ENCODE data around the gene GSX1. TPM values are rescaled to one million over a fixed set of nuclear protein-coding genes. Genes with fewer than 3 reads are reported as not detected.
"Not testable (repeated sequence)": the region's sequence is repeated elsewhere in the genome, so short reads cannot be mapped to it uniquely, and the experiment has no call there.

GSX1 gene
- polyA plus RNA-seq, result not detected

DNA sequence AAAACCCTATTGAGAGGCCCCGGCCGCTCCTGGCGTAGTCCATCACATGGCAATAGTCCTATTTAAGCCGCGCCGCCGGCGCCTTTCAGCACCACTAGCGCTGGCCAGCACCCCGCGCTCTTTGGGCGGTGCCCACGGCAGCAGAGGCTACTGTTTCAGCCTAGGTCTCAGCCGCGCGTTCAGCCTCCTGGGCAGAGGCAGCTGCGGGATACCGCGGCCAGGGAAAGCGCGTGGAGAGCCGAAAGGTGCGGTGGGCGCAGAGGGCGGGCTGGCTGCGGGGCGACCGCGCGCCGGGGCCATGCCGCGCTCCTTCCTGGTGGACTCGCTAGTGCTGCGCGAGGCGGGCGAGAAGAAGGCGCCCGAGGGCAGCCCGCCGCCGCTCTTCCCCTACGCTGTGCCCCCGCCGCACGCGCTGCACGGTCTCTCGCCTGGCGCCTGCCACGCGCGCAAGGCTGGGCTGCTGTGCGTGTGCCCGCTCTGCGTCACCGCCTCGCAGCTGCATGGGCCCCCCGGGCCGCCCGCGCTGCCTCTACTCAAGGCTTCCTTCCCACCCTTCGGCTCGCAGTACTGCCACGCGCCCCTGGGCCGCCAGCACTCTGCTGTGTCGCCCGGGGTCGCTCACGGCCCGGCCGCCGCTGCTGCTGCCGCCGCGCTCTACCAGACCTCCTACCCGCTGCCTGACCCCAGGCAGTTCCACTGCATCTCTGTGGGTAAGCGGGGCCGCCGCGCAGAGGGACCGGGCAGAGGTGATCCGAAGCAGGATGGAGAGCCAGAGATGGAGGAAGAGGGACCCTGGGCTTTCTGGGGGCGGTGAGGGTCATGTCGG is at the start of gene GSX1:
GSX1 (plus strand) TSS at position 91 of the 826 bp plus-strand sequence; CDS start at position 299, 208 bp downstream.
- no peak within 1 kb of the TSS for H3K27ac Mint-ChIP-seq
- DNase-seq, result peak; percentile 23 to 33 (median 28)
- H3K9me3 Mint-ChIP-seq, result peaks cover 0 to 15% (median 0%) of the 10 kb centered on the region in 6 donors
- H3K4me3 Mint-ChIP-seq, result peak within 1 kb of the TSS; percentile 78 to 91 (median 87)
- peaks cover 35% of the 10 kb centered on the region in 2 donors for H3K4me1 Mint-ChIP-seq
- peaks cover 0 to 4% (median 0%) of the 10 kb centered on the region in 3 donors for H3K36me3 Mint-ChIP-seq
- H3K27me3 Mint-ChIP-seq (ENCODE audit: low read depth in 3 of 3), result peaks cover 11 to 57% (median 47%) of the 10 kb centered on the region in 3 donors

- Mint-ChIP-seq H3K36me3 (no peaks in the 10 kb centered on the region), H3K27me3 (ENCODE audit: low read depth in 3 of 3) (peaks cover 4 to 9% (median 9%) of the 10 kb centered on the region in 3 donors), H3K9me3 (no peaks in the 10 kb centered on the region), H3K27ac (no peak overlapping the region), H3K4me3 (no peak overlapping the region), H3K4me1 (no peaks in the 10 kb centered on the region)
- DNase-seq, result no peak
Observed at GRCh38 chr13:27744801-27745200, 47.5 kb upstream of the GSX1 start.

GRCh38 chr13:27745301-27745700 is 47.0 kb upstream of the GSX1 start:
- no peak for DNase-seq
- Mint-ChIP-seq H3K4me3 (no peak overlapping the region), H3K36me3 (no peaks in the 10 kb centered on the region), H3K4me1 (no peaks in the 10 kb centered on the region), H3K27ac (peak overlapping the region in 1 of 6 donors; percentile 35), H3K27me3 (ENCODE audit: low read depth in 3 of 3) (peaks cover 4 to 6% (median 5%) of the 10 kb centered on the region in 3 donors), H3K9me3 (no peaks in the 10 kb centered on the region)

GRCh38 chr13:27748143-27748542 is 44.1 kb upstream of the GSX1 start:
- not testable (repeated sequence) for H3K36me3 Mint-ChIP-seq; H3K9me3 Mint-ChIP-seq; H3K4me3 Mint-ChIP-seq; DNase-seq; H3K27ac Mint-ChIP-seq; H3K27me3 Mint-ChIP-seq (ENCODE audit: low read depth in 3 of 3); H3K4me1 Mint-ChIP-seq

- no peak overlapping the region for H3K4me3 Mint-ChIP-seq
- H3K27ac Mint-ChIP-seq, result no peak overlapping the region
- H3K27me3 Mint-ChIP-seq (ENCODE audit: low read depth in 3 of 3), result peaks cover 6 to 8% (median 6%) of the 10 kb centered on the region in 3 donors
- peaks cover 0 to 2% (median 0%) of the 10 kb centered on the region in 6 donors for H3K9me3 Mint-ChIP-seq
- no peaks in the 10 kb centered on the region for H3K36me3 Mint-ChIP-seq
- no peak for DNase-seq
- H3K4me1 Mint-ChIP-seq, result no peaks in the 10 kb centered on the region
Observed at GRCh38 chr13:27751953-27752532, 40.2 kb upstream of the GSX1 start.

GRCh38 chr13:27765650-27766049 is 26.6 kb upstream of the GSX1 start:
- peaks cover 0 to 1% (median 0%) of the 10 kb centered on the region in 6 donors for H3K9me3 Mint-ChIP-seq
- no peaks in the 10 kb centered on the region for H3K4me1 Mint-ChIP-seq
- H3K4me3 Mint-ChIP-seq, result no peak overlapping the region
- H3K36me3 Mint-ChIP-seq, result no peaks in the 10 kb centered on the region
- H3K27ac Mint-ChIP-seq, result no peak overlapping the region
- no peak for DNase-seq
- H3K27me3 Mint-ChIP-seq (ENCODE audit: low read depth in 3 of 3), result peaks cover 1 to 15% (median 10%) of the 10 kb centered on the region in 3 donors

DNA sequence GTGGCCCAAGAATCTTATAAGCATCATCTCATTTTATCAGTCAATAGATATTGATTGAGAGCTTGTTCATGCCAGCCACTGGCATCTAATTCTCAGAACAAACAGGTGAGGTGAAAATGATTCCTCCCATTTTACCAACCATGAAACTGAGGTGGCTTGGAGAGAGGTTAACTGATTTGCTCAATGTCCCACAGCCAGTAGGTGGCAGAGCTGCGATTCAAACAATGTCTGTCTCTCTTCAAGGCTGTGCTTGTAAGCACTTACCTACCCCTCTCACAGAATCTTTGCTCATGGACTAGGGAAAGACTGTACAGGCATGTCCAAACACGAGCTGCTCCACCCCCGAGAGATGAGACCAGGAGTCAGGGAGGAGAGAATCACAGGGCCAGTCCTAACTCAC is 21.5 kb upstream of the GSX1 start:
- no peaks in the 10 kb centered on the region for H3K4me1 Mint-ChIP-seq
- peaks cover 6 to 16% (median 14%) of the 10 kb centered on the region in 3 donors for H3K27me3 Mint-ChIP-seq (ENCODE audit: low read depth in 3 of 3)
- peak in 1 of 3 donors; percentile 9 for DNase-seq
- peaks cover 0 to 1% (median 0%) of the 10 kb centered on the region in 6 donors for H3K9me3 Mint-ChIP-seq
- H3K36me3 Mint-ChIP-seq, result no peaks in the 10 kb centered on the region
- no peak overlapping the region for H3K27ac Mint-ChIP-seq
- H3K4me3 Mint-ChIP-seq, result no peak overlapping the region

DNA sequence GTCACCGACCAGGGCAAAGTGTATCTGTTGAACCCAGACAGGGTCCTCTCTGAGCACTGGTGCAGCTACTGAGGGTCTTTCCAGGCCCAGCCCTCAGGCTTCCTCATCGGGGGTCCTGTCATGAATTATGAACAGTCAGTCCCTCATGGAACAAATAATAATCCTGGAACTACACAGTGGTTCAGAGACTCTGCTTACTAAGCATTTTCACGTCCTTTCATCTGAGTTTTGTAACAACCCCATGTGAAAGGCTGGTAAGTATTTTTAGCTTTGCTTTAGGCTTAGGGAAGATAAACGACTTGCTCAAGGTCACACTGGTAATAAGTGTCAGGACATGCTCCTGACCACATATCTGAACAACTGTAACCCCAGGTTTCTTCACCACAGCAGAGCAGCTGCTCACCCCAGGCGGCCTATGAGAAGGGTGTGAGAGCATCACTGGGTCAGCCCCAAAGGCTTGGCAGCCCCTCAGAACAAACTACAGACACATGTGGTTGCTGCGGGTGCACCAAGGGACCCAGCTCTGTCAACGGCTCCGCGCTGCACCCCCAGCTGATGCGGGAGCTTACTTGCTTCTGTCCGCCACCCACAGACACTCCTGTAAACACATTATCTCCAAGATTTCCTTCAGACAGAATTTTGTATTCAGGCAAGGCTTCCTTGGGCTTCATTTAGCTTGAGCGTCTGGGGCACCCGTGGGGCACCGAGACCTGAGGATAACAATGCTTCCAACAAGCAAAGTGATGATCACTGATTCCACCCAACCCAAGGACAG is 19.4 kb upstream of the GSX1 start:
- Mint-ChIP-seq H3K27me3 (ENCODE audit: low read depth in 3 of 3) (peaks cover 6 to 23% (median 11%) of the 10 kb centered on the region in 3 donors), H3K36me3 (no peaks in the 10 kb centered on the region), H3K9me3 (no peaks in the 10 kb centered on the region), H3K4me3 (no peak overlapping the region), H3K4me1 (no peaks in the 10 kb centered on the region), H3K27ac (no peak overlapping the region)
- no peak for DNase-seq

DNA sequence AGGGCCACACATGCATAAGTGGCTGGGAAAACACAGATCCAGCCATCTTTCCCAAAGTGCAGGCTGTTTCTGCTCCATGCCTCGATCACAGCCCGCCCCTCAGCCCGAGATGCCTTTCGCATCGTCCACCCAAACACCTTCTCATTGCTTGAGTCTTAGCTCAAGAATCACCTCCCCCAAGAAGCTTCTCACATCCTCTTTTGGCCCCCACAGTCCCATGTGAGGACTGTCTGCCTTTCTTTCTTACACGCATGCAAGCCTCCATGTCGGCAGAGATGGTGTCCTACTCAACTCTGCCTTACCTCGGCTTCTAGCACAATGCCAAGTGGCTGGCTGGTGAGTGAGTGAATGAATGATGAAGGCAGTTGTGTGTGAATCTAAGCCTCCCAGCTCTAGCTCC is 18.1 kb upstream of the GSX1 start:
- Mint-ChIP-seq H3K27me3 (ENCODE audit: low read depth in 3 of 3) (peaks cover 6 to 25% (median 10%) of the 10 kb centered on the region in 3 donors), H3K4me1 (no peaks in the 10 kb centered on the region), H3K36me3 (no peaks in the 10 kb centered on the region), H3K27ac (peak overlapping the region in 1 of 6 donors; percentile 22), H3K4me3 (no peak overlapping the region), H3K9me3 (no peaks in the 10 kb centered on the region)
- DNase-seq, result no peak

DNA sequence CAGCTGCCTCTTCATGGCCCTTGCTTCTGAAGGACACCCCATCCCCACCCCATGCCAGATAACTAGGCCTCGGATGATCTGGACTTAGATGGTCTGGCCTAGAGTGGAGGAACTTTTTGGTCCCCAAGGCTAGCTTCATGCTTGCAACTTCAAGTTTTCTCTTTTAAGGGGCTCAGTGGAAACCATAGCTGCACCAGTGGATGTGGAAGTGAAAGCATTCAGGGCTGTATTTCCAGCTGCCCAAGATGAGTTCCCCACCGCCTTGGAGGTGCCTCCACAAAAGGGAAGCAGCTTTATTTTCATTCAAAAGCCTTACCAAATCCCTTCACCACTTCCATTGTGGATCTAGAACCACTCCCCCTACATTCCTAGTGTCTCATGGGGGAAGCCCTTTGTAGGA is 17.6 kb upstream of the GSX1 start:
- DNase-seq, result no peak
- H3K27ac Mint-ChIP-seq, result no peak overlapping the region
- H3K4me3 Mint-ChIP-seq, result no peak overlapping the region
- H3K27me3 Mint-ChIP-seq (ENCODE audit: low read depth in 3 of 3), result peaks cover 6 to 24% (median 10%) of the 10 kb centered on the region in 3 donors
- H3K36me3 Mint-ChIP-seq, result no peaks in the 10 kb centered on the region
- H3K9me3 Mint-ChIP-seq, result no peaks in the 10 kb centered on the region
- no peaks in the 10 kb centered on the region for H3K4me1 Mint-ChIP-seq

DNA sequence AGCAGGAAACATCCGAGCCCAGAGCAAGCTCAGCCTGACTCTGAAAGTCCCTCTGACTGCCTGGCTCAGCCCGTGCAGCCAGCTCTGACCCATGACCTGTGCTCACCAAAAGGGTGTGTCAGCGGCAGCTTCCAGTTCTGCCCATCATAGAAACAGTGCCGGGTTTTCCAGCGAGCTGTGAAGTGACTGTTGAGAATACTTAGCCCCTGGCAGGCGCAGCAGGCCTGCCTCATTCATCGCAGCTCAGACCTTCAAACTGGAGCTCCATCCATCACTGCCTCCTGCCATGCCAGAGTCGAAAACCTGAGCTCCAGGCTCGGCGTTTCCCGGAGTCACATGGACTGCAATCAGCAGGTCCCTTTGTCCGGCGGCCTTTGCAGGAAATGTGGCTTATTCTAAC is 16.3 kb upstream of the GSX1 start:
- Mint-ChIP-seq H3K36me3 (no peaks in the 10 kb centered on the region), H3K27me3 (ENCODE audit: low read depth in 3 of 3) (peaks cover 6 to 19% (median 10%) of the 10 kb centered on the region in 3 donors), H3K4me3 (no peak overlapping the region), H3K9me3 (no peaks in the 10 kb centered on the region), H3K4me1 (no peaks in the 10 kb centered on the region), H3K27ac (no peak overlapping the region)
- DNase-seq, result no peak

GRCh38 chr13:27782151-27782550 is 10.1 kb upstream of the GSX1 start:
- peaks cover 4 to 30% (median 9%) of the 10 kb centered on the region in 3 donors for H3K27me3 Mint-ChIP-seq (ENCODE audit: low read depth in 3 of 3)
- H3K4me1 Mint-ChIP-seq, result no peaks in the 10 kb centered on the region
- no peak overlapping the region for H3K27ac Mint-ChIP-seq
- H3K36me3 Mint-ChIP-seq, result no peaks in the 10 kb centered on the region
- H3K9me3 Mint-ChIP-seq, result no peaks in the 10 kb centered on the region
- no peak for DNase-seq
- H3K4me3 Mint-ChIP-seq, result no peak overlapping the region

- Mint-ChIP-seq H3K4me3 (no peak overlapping the region), H3K27ac (no peak overlapping the region), H3K4me1 (no peaks in the 10 kb centered on the region), H3K9me3 (no peaks in the 10 kb centered on the region), H3K36me3 (no peaks in the 10 kb centered on the region), H3K27me3 (ENCODE audit: low read depth in 3 of 3) (peaks cover 8 to 28% (median 9%) of the 10 kb centered on the region in 3 donors)
- DNase-seq, result no peak
Observed at GRCh38 chr13:27783111-27783510, 9.2 kb upstream of the GSX1 start.

DNA sequence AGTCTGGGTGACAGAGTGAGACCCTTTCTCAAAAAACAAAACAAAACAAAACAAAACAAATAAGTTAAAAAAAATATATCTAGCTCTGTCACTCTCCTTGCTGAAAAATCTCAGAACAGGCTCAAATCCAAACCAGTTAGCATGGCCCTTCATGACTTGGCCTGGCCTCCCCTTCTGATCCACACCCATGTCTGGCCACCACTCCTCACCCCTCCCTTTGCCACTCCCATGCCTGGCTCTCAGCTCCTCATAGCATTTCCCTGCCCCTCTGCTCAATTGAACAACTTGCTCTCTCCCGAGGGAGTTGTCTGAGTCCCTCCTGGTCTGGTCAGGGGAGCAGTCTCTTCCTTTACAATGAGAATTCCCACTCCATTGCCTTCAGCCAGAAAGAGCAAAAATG is 4.0 kb upstream of the GSX1 start:
- no peak overlapping the region for H3K4me3 Mint-ChIP-seq
- peaks cover 14 to 45% (median 38%) of the 10 kb centered on the region in 3 donors for H3K27me3 Mint-ChIP-seq (ENCODE audit: low read depth in 3 of 3)
- peaks cover 32 to 35% of the 10 kb centered on the region in 2 donors for H3K4me1 Mint-ChIP-seq
- DNase-seq, result no peak
- peaks cover 0 to 4% (median 0%) of the 10 kb centered on the region in 3 donors for H3K36me3 Mint-ChIP-seq
- no peak overlapping the region for H3K27ac Mint-ChIP-seq
- peaks cover 0 to 15% (median 0%) of the 10 kb centered on the region in 6 donors for H3K9me3 Mint-ChIP-seq
